HG03442 (cell line): ENCODE results near the gene KMT2B.
"Not testable (repeated sequence)": the region's sequence is repeated elsewhere in the genome, so short reads cannot be mapped to it uniquely, and the experiment has no call there.

Experiments
- ATAC-seq: cut with Tn5 transposase; IDR thresholded peaks from one replicate; pipeline ENCODE4 v1.9.1; 2021; ENCODE audit warnings: mild to moderate bottlenecking, moderate library complexity; ENCODE audit not compliant: unreplicated experiment

The KMT2B gene

DNA sequence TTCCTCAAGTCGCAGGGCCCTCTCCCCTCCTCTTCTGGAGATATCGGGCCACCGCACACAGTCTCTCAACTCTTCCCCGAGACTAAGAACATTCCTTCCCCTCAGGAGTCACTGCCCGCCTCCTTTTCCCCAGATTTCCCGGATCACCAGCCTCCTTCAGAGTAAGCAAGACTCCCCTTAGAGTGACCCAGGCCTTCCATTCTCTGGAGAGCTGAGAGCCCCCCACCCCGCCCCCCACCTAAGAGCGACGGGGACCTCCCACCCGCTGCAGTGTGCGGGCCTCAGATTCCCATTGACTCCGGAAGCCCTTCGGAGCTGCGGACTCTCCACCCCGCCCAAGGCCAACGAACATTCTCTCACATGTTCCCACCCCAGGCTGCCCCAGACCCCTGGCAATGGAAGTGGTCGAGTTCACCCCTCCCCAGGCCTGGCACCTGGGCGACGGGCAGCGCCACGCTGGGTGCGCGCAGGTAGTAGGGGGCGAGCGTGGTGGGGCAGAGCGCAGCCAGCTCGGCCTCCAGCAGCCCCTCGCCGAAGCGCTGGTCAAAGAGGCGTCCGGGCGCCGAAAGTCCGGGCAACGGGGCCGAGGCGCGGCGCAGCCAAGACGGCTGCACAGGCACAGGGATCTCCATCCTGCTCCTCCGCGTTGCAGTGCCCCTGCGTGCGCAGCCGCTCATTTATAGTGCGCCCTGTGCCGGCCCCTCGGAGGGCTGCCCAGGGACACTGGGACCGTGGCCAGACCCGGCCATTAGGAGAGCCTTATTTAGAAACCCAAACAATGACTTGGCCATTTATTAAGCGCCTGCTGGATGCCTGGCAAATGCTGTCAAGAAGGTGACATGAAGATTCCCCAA is 38.8 kb downstream of the KMT2B start, which contains the start of gene HSPB6:
Gene HSPB6 (minus strand): TSS at position 653 of the 854 bp plus-strand sequence. CDS start 21 bp downstream, at position 632.
- no peak for ATAC-seq

DNA sequence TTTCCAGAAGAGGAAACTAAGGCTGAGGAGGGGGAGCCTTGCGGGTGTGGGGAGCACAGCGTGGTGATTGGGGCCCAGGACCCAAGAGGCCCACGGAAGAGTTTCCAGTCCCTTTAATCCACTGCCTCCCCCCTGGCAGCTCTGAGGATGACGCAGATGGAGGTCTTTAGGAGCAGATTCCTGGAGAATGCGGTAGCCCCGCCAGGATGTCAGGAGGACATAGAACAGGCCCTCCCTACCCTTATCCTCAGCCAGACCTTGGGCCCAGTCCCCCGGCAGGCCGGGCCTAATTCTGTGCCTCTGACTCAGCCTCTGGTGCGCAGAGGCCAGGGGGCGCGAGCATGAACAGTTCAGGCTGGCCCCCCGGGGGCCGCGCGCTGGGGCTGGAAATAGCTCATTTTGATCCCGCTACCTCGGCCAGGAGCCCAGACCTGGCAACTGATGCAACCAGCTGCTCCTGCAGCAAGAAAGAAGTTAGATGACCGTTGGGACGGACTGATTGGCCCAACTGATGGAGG is 39.5 kb downstream of the KMT2B start:
- ATAC-seq = no peak

DNA sequence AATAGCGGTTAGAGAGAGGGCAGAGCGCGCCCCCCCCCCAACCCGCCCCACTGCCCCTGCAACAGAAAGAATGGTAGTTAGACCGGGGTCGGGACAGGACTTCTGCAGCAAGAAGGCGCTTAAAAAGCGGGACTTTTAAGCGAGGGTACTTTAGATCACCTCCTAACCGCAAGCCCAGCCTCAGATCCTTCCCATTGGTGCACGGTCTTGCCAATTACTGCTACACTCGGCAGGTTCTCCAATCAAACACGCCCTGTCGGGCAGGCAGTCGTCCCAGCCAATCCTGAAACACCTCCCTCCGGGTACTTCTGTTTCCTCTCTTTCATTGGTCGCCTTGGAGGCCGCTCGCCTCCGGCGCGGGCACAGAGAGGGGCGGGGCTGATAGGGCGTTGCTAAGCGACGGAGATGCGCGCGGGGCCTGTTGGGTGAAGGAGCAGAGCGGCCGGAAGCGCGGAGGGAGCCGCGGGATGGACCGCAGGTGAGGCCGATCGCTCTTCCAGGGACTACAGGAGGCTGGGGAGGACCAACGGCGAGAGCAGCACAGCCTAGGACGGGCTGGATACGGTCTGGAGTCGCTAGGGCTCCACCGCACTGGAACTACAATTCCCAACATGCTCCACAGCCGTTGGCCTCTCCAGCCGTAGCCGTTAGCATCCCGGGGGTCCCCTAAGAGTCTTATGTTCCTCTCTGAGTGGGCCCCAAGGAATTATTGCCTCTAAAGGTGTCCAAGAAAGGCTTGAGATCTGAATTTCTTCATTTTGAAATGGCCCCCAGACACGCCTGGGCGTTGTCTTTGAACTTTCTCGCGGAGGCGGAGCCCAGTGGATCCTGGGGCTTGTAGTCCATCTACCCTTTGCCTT is 40.2 kb downstream of the KMT2B start, which contains the start of gene PROSER3:
Gene PROSER3 (plus strand): TSS at position 428 of the 860 bp plus-strand sequence. CDS start 40 bp downstream, at position 468.
- peak; percentile 94 for ATAC-seq

DNA sequence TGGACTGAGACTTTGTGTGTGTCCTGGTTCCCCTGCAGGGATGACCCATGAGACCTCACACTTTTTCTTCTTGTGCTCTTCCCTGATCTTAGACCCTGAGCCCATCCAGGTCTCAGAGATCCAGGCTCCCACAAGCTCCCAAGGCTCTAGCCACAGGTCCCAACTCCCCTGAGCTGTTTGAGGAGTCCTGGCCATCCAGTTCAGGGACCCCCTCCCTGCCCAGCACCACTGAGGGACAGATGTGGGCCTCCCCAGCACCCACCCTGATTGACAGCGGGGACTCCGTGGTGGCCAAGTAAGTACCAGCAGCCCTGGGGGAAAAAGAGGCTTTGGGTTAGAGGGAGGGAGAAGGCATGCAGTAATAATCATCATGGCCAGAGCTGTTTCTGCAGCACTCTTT is 41.9 kb downstream of the KMT2B start:
- no peak for ATAC-seq

DNA sequence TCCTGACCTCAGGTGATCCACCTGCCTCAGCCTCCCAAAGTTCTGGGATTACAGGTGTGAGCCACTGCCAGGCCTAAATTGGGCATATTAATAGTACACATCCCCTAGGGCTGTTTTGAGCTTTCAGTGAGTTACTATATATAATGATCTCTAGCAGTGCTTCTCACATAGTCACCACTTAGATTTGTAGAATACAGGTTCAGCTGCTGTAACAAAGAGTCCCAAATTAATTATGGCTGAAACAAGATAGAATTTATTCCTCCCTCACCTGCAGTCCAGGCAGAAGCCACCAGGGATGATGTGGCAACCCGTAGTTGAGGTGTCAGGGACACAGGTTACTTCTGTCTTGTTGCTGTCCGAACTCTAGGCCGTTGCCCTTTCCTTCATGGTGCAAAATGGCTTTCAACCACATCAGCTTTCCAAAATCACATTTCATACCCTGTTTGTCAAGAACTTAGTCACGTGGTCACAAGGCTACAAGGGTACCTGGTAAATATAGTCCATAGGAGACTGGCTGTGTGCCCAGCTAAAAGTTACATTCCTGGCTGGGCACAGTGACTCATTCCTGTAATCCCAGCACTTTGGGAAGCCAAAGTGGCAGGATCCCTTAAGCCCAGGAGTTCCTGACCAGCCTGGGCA is 43.0 kb downstream of the KMT2B start:
- ATAC-seq = no peak

GRCh38 chr19:35764432-35765315 is 46.9 kb downstream of the KMT2B start:
- no peak for ATAC-seq

- no peak for ATAC-seq
Measured at GRCh38 chr19:35766571-35767104, 48.8 kb downstream of the KMT2B start.

- ATAC-seq = no peak
Measured at GRCh38 chr19:35767288-35768081, 49.7 kb downstream of the KMT2B start.

DNA sequence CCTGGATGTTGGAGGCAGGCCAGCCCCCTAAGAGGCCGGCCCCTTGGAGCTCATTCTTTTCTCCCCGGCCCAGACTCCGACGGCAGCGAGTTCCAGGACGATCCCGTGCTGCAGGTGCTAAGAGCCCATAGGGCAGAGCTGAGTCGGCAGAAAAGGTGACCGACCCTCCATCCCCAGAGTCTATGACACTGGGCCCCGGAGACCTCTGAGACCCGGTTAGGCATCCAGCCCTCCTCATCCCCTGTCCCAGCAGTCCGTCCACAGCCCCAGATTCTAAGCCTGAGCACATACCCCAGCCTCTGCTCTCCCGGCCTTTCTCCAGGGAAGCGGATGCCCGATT is 50.2 kb downstream of the KMT2B start:
- no peak for ATAC-seq

- ATAC-seq = not testable (repeated sequence)
Measured at GRCh38 chr19:35772362-35772761, 54.6 kb downstream of the KMT2B start.

DNA sequence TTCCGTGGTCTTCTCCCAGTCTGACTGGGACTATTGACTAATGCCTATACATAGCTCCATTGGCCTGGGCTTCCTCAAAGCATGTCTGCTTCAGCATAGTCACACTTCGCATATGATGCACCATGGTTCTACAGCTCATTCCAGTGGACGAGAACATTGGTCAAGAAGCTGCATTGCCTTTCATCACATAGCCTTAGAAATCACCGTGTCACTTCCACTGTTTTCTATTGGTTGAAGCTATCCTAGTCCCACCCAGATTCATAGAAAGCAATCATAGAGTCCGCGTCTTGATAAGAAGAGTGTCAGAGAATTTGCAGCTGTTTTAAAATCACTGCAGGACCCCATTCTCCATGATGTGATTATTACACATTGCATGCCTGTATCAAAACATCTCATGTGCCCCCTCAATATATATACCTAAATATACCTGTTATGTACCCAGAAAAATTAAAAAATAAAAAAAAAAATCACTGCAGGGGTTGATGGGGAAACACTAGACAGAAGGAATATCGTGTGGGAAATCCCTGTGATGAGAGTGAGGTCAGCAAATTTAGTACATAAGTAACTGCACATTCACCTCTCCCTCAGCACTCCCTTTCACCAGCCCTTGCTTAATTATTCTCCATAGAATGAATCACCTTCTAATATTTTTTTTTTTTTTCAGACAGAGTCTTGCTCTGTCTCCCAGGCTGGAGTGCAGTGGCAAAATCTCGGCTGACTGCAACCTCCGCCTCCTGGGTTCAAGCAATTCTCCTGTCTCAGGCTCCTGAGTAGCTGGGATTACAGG is 55.4 kb downstream of the KMT2B start:
- ATAC-seq = no peak

GRCh38 chr19:35774274-35775045 is 56.7 kb downstream of the KMT2B start:
- ATAC-seq = no peak

DNA sequence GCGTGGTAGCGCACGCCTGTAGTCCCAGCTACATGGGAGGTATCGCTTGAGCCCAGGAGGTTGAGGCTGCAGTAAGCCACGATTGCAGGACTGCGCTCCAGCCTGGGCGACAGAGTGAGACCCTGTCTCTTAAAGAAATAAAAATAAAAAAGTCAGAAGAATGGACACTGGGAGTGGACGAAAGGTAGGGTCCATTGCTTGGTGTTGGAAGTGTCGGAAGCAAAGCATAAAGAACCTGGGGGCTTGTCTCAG is 57.2 kb downstream of the KMT2B start:
- ATAC-seq = no peak

- peak; percentile 89 for ATAC-seq
Measured at GRCh38 chr19:35775298-35776101, 57.7 kb downstream of the KMT2B start, which contains the start of gene ARHGAP33. TSS of gene ARHGAP33 (plus strand) at chr19:35775564. CDS start at chr19:35775659, 95 bp downstream.

GRCh38 chr19:35776102-35776788 is 58.4 kb downstream of the KMT2B start:
- no peak for ATAC-seq
